HG02852 (cell line): Measurements from ENCODE around the gene CHST11.

Experiments used
- ATAC-seq: cut with Tn5 transposase; IDR thresholded peaks from one replicate; pipeline ENCODE4 v1.9.1; 2021; ENCODE audit warnings: mild to moderate bottlenecking, moderate library complexity; ENCODE audit not compliant: unreplicated experiment

The CHST11 gene

DNA sequence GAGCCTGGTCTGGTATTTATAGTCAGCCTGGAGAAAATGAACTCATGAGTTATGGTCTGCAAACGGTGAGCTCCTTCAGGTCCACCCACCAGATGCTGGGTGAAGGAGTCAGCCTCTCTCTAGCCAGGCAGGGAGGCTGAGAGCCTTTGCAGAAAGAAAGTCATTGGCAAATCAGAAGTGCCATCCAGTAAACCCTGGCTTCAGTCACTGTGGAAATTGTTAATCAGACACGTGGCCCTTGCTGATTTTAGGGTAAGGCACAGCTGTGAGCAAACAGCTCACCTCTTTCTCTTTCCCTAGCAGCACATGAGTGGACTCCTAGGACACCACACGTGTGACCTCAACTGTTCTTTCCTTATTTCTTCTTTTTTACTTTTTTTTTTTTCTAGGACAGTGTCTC lies 44.9 kb downstream of the CHST11 start:
- ATAC-seq: no peak

DNA sequence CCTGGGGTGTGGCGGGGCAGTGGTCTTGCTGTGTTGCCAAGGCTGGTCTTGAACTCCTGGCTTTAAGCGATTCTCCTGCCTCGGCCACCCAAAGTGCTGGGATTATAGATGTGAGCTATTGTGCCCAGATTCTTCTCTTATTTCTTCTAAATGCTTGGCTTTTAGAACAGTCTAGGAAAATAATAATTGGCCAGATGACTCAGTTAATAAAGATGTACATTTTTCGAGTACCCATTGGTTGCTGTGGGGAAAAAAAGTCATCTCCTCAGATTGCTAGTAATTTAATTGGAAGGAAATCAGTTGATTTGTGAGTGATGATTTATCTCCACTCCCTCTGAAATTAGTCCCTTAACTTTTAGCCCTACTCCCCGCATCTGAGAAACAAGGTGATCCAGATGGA lies 45.5 kb downstream of the CHST11 start:
- no peak for ATAC-seq

DNA sequence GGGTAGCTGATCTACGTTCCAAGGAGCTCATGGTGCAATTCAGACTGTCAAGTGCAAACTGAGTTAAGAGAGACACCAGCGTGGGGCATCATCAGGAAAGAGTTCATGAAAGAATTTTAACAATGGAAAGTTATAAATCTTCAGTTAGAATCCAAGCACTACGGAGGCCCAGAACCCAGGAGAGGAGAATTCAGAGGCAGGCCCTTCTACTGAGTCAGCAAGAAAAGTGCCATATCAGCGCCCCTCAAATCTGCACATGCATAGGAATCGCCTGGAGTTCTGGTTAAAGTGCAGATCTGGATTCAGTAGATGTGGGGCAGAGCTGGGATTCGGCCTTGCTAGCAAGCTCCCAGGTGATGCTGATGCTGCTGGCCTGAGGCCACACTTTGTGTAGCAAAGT lies 45.9 kb downstream of the CHST11 start:
- ATAC-seq: no peak

DNA sequence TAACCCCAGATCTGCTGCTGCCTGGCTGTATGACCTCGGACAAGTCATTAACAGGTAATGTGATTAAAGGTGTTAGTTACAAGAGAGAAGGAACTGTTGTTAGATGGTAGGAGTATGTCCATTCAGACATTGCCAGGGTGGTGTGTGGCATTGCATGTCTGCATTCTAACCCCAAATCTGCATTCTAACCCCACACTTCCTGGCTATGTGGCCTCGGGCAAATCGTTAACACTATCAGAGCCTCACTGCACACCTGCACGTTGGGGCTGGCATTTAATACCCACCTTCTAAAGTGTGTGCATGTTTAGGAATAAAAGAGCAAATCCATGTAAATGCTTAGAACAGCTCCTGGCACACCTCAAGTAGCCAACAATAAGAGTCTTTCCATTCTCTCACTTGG lies 46.4 kb downstream of the CHST11 start:
- no peak for ATAC-seq

DNA sequence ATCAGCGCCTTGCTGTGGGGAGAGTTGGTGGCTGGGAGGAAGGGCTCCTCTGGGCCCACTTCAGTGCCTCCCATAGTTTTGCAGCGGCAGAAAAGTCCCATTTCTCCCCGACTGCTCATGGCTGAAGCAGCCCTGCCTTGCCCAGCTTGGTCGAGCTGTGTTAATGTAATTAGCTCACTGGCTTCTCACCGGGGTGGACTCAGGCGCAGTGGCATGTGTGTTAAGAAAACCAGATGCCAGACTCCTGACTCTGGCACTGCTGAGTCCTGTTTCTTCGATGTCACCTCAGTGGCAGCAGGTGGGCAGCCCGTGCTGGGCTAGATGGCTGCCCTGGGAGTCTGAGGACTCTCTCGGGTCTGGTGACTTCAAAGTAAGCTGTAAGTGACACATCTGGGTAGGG lies 47.4 kb downstream of the CHST11 start:
- no peak for ATAC-seq

DNA sequence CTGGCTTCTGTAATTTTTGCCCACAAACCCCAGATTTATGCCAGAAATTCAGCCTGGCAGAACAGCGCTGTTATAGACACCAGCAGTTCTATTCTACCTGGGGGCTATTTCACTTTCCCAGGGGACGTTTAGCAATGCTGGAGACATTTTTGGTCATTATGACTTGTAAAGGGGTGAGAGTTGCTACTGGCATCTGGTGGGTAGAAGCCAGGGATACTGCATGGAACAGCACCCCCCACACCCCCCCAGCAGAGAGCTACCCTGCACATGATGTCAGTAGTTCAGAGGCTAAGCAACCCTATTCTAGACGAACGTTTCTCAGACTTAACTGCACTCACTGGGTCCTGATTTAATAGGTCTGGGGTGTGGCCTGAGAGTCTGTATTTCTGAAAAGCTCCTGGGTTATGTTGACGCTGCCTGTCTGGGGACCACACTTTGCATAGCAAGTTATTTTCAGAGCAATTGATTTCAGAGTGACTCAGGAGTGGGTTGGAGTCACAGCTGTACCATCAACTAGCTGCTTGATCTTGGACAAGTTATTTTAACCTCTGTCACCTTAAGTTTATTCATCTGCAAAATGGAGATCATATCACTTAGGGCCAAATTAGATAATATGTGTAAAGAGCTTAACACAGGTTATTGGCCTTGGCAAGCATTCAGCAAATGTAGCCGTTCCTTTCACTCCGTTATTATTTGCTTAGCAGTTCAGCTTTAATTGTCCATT lies 48.5 kb downstream of the CHST11 start:
- peak; percentile 97 for ATAC-seq

DNA sequence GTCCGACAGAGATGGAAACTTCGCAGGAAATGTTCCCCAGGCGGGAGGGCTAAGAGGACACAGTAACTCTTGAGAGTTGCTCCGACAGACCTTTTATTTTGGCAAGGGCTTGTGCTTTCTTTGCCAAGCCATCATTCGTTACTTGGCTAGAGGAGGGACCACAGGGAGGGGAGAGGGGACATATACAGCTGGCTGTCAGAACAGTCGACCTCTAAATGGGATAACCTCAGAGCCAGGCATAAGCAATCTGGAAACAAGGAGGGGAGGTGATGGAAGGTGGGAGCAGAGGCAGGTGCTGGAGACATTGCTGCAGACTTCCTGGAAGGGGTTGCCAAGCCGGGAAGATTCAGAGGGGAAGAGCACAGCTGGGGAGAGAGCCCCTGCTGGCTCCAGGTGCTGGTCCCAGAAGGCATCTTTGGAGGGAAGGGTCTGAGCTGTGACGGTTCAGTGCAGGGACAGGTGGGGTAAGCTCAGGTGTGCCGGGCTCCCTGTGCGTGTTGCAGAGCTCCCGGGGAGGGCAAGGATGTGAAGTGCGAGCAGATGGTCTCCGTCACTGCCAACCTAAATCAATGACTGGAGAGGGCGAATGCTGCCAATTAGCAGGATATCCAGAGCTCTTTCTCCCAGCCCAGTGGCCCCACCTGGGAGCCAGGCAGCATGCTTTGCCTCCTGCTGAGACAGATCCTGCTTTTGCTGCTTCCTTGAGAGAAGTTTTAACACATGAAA lies 50.1 kb downstream of the CHST11 start:
- ATAC-seq: no peak

DNA sequence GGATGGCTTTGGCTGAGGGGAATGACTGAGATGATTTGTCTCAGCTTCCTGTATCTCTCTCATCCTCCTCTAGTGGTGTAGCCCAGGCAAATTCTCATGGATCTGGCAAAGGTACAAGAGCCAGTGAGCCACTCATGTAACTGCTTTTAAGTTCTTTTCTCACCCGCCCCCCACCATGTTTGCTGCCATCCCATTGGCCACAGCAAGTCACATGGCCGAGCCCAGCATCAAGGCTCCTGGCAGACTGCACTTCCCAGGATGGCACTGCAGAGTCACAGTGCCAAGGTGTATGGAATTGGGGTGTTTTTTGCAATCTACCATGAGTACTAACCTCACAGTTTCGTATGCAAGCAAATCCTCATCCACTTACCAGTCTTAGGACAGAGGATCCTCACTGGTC lies 50.9 kb downstream of the CHST11 start:
- ATAC-seq: no peak

DNA sequence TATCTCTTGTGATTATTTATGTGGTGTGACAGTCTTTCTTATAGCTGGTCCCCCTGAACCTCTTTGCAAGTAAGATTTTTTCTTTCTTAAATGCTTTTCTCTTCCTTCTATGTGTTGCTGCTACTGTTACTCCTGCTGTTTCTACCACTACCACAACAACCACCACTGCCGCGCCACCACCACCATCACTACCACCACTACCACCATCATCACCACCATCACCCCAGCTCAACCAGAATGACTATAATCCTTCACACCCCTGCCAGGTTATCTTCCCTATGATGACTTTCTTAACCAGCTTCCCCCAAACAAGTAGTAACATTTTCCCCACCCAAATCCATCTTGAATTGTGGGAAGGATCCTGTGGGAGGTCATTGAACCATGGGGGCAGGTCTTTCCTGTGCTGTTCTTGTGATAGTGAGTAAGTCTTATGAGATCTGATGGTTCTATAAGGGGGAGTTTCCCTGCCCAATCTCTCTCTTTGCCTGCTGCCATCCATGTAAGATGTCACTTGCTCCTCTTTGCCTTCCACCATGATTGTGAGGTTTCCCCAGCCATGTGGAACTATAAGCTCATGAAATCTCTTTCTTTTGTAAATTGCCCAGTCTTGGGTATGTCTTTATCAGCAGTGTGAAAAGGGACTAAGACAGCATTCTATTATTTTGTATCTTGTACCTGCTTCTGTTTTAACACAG lies 52.2 kb downstream of the CHST11 start:
- ATAC-seq: no peak

DNA sequence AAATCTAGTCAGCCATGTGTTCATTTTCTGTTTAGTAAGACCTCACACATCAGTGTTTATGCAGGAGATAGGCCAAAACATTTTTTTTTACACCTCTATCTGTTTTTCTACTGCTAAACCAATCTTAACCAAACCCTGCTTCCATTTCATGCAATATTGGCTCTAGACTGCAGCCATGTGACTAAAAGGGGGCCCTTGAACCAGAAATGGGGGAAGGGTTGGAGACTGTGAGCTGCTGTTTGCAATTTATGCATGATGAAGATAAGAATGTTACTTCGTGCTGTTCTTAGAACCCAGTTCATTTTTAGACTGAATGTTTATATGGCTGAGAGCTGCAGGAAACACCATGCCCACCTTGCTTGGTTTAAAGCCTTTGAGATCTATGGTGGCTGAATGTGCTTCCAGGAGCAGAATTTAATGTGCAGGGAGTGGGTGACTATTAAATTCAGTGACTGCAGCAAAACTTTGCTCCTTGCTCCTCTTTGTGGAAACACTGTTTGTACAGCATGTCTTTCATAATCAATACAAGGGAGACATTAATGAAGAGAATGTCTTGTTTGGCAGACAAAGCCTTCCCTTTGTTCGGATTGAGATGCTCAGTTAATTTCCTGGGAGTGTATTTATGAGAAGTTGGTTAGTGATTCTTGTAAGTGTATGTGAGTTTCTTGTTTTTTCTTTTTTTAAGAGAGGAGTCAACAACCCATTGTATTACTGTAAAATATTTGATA lies 53.6 kb downstream of the CHST11 start:
- no peak for ATAC-seq

DNA sequence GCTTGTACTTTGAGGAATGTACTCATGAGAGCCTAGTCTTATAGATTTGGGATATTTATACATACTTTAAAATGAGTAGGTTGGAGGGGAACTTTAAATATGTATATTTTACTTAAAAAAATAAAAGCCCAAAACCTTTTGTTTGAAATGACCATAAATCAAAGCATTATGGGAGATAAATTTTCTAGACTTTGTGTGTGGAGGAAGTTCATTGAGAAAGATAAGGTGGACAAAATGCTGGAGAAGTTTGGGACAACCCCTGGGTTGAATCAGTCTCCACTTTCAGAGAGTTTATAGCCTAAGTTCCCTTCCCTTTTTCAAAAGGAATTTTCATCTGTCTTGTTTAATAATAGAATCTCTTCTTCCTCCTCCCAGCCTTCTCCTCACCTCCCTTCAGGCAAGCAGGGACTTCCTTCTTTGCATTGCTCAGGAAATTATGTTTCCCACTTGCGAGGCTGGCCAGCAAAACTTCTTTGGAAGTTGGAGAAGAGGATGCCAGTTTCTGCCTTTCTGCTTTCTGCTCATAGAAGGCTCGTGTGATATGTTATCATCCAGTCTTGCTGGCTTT lies 54.2 kb downstream of the CHST11 start:
- no peak for ATAC-seq

DNA sequence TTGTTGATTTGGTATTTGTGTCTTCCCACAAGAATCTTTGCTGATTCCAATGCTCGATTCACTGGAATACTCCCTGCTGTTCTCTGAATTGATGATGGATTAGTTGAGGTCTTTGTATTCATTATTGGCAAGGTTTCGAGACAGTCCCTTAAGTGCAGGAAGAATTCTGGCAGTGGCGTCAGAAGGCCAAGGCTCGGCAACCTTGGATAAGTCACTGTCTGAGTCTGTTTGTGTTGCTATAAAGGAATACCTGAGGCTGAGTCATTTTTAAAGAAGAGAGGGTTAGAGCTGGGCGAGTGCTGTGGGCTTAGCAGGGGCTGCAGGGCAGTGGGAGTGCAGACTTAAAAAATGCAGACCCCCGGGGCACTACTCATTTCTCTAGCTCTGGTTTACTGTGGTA lies 56.9 kb downstream of the CHST11 start:
- no peak for ATAC-seq

DNA sequence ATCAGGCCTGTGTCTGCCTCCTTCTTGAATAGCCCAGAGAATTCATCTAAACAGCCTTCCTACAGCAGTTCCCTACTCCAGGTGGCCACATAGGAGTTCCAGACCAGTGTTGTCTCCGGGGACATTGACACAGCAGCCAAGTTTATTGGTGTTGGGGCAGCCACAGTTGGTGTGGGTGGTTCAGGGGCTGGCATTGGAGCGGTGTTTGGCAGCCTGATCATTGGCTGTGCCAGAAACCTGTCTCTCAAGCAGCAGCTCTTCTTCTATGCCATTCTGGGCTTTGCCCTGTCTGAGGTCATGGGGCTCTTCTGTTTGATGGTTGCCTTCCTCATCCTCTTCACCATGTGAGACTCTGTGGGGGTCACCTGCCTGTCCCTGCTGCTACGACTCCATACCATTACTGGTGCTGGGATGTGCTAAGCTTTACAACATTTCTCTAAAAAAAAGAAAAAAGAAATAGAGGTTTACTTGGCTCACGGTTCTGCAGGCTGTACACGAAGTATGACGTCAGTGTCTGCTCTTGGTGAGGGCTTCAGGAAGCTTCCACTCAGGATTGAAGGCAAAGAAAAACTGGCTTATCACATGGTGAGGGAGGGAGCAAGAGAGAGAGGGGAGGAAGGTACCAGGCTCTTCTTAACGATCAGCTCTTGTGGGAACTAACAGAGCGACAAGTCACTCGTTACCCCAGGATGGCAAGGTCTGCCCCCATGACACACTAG lies 57.5 kb downstream of the CHST11 start:
- no peak for ATAC-seq

DNA sequence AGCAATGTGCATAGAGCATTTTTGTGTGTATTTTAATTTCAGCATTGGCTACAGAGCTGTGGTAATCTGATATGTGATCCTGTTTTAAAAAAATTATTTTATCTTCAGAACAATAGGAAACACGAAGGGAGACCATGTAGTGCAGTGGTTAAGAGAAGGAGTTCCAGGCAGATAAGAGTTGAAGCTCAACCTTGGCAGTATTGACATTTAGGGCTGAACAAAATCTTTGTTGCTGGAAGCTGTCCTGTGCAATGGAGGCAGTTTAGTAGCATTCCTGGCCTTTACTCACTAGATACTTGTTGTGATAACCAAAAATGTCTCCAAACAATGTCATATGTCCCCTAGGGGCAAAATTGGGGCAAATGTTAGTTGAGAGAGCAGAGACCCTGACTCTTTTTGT lies 59.2 kb downstream of the CHST11 start:
- no peak for ATAC-seq

DNA sequence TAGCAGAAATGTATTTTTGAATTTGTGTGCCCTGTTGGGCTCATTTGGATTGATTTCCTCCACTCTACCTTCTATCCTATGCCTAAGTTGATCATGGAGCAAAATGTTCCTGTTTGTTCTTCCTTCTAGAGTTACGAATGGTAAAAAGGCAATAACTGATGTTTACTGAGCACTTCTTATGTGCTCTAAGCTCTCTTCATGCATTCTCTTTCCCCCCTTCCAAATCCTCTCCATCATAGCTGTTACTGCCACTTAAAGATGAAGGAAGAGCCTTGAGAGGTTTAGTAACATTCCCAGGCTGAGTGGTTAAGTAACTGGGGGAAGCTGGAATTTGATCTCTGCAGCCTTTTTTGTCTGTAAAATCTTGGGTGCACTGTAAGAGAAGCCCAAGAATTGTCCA lies 60.1 kb downstream of the CHST11 start:
- ATAC-seq: no peak

DNA sequence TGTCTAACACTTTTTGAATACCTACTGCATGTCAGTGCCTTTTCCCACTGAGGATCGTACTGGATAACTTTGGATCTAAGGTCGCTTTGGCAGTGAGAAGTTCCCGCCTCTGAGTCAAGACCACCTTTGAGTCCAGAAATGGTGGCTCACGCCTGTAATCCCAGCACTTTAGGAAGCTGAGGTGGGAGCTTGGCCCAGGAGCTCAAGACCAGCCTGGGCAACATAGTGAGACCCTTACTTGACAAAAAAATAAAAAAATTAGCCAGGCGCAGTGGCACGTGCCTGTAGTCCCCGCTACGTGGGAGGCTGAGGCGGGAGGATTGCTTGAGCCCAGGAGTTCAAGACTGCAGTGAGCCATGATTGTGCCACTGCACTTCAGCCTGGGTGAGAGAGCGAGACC lies 61.1 kb downstream of the CHST11 start:
- no peak for ATAC-seq

DNA sequence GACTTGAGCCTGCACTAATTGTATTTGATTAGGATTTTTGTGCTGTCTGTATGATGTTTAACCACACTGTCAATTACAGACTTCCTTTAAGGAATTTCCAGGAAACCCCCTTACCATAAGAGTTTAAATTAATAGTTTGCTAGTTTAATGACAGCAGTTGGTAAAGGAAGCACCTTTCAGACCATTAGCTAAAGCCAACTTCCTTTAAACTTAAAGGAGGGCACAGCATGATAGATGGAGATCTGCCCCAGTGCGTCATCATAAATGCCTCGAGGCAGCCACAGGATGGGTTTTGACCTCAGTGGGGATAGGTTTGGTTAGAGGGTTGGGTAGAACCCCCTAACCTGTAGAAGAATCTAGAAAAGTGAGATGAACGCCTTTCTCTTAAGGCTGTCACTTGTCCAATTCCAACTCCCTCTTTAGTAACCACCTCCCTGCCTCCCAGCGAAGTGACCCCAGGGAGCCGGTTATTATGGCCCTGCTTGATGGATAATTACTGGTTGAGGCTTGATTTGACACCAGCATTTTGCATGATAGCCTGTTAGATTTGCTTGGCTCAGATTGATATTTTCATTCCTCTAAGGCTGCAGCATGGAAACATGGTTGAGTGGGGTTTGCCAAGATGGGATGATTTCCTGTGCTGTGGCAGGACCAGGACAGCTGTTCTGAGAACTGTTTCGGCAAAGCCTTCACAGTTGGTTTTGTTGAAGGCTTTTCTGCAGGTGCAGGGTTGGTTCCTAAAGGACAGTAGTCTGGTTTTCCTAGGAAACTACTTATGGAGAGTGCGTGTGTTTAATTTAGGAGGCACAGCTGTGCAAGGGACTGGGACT lies 62.7 kb downstream of the CHST11 start:
- no peak for ATAC-seq

DNA sequence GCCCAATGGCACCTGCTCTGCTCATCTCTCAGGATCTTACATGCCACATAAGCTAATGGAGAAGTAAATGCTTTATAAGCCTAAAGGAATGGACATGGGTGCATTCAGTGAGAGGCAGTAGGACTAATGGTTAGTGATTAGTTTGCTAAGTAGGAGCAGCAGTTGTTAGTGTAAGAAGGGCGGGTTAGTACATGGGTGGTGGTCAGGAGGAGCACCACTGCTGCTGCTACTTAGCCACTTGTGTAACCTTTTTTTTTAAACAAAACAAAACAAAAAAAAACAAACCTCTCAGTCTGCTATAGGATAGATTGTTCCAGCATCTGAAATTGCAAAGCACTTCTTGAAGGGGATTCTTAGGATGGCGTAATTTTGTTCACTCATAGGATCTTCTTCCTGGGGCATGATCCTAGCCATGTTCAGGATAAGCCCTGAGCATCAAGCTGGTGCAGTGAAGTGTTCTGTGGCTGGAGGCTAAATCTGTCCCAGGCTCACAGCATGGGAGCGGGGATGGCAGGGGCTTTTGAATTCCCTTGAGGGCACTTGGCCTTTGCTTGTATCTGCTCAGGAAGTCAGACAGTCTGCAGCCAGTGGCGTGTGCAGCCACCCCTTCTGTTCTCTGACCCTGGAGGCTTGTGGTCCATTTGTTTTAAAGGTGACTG lies 63.6 kb downstream of the CHST11 start:
- no peak for ATAC-seq

DNA sequence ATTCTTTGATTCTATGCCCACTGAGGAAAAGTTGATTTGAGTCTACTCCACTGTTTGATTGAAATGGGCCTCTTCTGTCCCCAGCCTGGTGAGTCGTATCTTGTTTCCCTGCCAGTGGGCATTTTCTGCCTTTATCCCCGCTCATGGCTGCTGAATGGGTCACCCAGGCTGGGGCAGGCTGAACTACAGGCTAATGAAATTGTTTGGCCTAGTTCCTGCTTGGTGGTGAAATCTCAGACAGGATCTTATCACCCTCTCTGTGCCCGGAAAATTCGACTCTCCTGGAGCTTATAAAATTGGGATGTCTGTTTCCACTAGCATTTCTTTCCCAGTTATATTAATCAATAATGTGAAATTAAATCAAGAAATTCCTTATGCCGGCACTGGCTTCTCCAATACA lies 65.0 kb downstream of the CHST11 start:
- ATAC-seq: no peak
